Activated CD4-positive, alpha-beta T cell treated with anti-CD3 and anti-CD28 coated beads for 24 hours (primary cell): ENCODE data around the gene TNS4.

Source experiments
- DNase-seq, 2 donors: peaks; one replicate each; pipeline ENCODE4 v3.0.0-alpha.2; 2020; ENCODE audit warnings: low read depth in 2 of 2

TNS4 gene

DNA sequence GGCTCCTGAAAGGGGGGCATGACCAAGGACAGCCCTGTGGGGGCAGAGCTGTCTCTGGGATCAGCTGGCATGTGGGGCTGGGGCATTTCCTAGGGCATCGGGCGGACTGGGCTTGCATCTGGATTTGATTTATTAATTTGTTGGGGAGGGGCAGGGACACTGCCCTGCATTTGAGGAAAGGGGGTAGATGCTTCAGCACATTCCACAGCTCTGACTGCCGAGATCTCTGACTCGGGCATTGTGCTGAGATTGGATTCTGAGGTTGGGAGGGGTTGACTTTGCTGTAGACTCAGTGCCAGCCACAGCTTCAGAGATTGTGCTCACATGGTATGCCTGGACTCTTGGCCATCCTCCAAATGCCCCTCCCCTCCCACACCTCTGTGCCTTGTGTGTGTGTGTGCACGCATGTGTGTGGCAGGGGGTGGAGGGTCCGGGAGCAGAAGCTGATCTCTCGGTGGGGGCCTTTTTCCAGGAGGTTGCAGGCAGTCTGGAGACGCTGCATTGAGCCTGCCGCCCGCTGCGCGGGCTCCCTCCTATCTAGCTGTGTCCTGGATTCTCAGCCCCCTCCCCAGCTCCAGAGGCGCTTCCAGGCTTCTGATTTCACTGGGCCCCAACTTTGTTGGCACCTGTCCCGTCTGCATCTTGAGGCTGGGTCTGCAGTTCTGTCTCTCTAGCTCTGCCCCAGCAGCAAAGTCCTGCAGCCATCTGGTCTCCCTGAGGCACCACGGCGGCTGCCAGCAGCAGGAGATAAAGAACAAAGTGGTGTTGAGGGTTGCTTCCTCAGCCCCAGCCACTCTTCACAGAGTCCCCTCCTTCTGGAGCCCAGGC is 43.2 kb downstream of the TNS4 start:
- no peak for DNase-seq

DNA sequence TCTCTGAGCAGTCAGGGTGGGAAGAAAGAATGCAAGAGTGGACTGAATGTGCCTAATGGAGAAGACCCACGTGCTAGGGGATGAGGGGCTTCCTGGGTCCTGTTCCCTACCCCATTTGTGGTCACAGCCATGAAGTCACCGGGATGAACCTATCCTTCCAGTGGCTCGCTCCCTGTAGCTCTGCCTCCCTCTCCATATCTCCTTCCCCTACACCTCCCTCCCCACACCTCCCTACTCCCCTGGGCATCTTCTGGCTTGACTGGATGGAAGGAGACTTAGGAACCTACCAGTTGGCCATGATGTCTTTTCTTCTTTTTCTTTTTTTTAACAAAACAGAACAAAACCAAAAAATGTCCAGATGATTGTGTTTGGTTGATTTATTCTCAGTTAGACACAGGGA is 44.1 kb downstream of the TNS4 start:
- DNase-seq, result no peak

DNA sequence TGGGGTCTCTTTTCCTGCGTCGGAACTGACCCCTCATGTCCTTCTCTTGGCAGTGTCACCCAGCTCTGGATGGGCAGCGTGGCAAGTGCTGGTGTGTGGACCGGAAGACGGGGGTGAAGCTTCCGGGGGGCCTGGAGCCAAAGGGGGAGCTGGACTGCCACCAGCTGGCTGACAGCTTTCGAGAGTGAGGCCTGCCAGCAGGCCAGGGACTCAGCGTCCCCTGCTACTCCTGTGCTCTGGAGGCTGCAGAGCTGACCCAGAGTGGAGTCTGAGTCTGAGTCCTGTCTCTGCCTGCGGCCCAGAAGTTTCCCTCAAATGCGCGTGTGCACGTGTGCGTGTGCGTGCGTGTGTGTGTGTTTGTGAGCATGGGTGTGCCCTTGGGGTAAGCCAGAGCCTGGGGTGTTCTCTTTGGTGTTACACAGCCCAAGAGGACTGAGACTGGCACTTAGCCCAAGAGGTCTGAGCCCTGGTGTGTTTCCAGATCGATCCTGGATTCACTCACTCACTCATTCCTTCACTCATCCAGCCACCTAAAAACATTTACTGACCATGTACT is 44.9 kb downstream of the TNS4 start:
- no peak for DNase-seq

DNA sequence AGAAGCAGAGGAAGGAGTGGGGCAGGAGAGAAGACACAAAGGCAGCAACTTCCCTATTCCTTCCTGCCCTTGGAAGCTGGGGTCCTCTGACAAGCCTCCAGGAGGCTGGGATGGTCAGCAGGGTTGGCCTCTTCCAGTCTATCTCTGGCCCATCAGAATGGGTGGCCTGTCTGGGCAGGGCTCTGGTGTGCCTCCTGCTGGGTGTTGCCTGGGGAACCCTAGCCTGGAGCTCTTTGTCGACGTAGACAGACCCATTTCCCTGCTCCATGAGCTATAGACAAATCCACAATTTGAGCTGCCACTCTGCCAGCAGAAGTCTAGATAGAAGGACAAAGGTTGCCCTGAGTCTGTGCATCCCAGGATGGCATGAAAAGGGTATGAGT is 46.8 kb downstream of the TNS4 start:
- no peak for DNase-seq

DNA sequence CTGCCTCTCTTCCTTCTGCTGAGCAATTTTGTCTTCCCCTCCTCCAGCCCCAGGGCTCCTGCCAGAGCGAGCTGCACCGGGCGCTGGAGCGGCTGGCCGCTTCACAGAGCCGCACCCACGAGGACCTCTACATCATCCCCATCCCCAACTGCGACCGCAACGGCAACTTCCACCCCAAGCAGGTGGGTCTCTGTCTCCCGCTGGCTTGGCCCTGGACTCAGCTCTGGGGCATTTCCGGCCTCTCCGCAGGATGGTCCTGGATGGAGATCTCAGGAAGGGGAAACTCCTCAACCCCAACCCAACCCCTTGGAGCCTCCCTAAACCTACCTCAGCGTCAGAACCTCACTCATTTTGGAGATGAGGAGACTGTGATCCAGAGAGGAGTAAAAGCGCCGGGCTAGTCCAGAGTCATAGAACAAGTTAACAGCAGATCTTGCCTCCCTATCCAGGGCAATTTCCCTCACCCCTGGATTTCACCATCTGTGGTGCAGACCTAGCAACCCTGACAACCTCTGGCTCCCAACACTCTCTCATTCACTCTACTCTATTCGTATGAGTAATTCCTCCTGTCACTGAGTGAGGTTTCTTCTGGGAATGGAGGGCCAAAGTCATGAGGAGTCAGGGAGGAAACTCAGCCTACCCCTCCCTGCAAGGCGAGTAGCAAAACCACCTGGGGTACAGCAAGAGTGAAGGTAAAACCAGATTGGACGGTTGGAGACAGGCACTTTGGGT is 47.4 kb downstream of the TNS4 start:
- no peak for DNase-seq

DNA sequence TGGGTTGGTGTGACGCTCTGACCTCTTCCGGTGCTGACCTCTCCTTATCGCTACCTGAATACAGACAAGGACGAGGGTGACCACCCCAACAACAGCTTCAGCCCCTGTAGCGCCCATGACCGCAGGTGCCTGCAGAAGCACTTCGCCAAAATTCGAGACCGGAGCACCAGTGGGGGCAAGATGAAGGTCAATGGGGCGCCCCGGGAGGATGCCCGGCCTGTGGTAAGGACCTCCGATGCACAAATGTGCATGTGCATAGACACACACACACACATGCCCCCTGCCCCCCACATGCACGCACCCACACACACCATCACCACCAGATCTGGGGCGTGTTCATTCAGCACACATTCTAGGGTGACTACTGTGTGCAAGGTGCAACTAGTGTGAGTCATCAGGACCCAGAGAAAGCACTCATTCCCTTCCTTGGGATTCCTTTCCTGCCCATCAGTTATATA is 48.5 kb downstream of the TNS4 start:
- DNase-seq, result no peak

DNA sequence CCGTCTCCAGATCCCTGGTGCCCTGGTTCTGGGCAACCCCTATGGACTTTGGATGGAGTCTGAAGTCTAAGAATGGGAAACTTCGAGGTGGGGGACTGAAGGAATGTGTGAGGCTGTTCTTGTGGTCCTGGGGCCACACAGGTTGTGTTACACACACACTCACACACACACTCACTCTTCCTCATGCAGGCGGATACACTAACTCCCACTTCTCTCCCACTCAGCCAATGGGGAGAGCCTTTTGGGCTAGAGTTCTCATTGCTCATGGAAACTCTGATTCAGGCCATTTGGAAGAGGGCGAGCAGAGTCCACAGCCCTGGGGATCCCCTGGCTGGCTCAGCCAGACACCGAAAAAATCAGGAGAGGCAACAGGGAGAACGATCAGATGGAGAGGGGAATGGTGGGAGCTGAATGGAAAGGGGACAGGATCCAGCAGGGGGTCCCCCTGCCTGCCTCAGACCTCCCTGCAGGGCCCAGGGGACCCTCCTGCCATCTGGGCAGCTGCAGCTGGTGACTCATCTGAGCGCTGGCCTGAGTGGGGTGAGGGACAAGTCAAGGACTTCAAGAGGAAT is 49.1 kb downstream of the TNS4 start:
- DNase-seq, result no peak

DNA sequence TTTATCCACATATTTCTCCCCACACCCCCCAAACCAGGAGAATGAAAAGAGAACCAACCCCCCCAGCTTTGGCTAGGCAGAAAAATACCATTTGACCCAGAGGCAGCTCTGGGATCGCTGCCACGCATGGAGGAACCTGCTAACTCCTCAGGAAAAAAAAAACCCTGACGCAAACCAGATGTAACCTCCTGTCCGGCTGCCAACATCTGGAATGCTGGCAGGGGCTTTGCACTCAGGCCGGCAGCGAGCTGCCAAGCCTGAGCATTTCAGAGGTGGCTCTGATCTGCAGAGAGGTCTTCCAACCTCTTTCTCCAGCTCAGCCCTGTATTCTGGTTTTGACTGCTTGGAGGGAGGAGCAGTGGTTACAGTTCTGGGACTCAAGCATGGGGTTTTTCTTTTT is 50.0 kb downstream of the TNS4 start:
- DNase-seq, result no peak

DNA sequence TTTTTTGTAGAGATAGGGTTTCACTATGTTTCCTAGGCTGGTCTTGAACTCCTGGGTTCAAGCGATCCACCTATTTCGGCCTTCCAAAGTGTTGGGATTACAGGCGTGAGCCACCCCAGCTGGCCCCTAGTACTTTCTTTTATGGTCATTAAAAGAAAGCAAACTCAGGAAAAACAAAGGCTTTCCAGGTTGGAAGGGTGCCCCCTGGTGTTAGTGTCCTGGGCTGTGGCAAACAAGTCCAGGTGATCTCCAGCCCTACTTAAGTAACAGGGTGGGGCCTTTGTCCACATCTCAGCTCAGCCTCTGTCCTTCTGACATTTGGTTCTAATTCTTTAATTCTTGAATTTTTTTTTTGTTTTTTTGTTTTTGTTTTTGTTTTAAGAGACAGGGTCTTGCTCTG is 51.2 kb downstream of the TNS4 start:
- DNase-seq, result peak in 1 of 2 donors; percentile 33

DNA sequence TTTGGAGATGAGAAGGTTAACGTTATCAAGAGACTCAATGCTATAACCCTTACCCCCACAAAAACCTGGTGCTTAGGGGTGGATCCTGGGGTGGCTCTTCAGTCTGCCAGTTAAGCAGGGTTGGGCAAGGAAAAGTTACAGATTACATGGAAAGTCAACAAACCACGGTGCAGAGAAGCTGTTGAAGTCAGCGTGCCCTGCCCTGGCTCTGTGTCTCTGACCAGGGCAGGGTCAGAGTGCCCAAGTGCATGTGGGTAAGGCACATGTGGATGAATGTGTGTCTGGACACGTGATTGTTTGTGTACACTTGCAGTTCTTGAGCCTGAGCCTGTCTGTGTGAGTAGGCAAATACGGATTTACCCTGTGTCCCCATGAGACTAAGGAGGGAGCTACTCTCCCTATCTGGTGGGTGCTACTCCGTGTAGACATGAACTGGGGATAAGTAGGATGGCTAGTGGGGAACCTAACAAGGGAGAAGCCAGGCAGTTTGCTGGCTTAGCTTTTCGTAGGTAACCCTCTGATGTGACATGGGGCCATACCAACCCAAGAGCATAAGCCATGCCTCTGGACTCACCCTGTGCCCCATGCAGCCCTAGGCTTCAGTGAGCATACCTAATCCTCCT is 52.7 kb downstream of the TNS4 start:
- no peak for DNase-seq

DNA sequence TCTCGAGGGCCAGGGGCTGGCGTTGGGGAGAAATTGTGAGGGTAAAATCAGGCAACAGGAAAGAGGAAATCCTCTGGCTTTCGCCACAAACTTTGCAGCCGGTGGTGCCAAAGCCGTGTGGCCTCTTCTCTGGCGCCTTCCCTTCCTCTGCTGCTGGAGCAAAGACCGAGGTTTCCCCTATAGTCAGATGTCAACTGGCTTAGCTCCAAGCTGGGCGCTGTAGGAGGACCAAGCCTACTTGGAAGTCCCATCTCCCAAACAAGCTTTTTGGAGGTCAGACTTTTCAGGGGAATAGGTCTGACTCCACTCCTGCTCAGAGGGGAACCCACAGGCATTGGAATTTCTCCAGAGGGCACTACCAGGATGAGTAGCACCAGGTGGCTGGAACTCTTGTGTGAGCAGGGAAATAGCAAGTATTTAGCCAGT is 53.2 kb downstream of the TNS4 start:
- no peak for DNase-seq

DNA sequence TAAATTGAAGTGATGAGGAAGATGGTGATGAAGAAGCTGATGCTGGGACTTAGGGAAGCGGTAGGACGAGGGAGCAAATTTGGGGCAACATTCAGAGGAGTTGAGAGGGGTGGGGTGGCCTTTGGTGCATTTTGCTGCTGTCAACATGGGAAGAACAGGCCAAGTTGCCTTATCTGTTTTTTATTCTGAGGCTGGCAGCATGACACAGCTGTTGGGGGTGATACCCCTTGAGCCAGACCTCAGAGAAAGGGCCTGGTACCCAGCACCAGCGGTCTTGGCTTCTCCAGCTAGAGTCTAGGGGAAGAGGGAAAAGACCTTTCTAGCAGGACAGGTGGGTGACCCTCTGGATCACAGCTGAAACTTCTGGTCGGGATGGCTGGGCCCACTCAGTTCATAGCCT is 53.6 kb downstream of the TNS4 start:
- DNase-seq, result no peak

DNA sequence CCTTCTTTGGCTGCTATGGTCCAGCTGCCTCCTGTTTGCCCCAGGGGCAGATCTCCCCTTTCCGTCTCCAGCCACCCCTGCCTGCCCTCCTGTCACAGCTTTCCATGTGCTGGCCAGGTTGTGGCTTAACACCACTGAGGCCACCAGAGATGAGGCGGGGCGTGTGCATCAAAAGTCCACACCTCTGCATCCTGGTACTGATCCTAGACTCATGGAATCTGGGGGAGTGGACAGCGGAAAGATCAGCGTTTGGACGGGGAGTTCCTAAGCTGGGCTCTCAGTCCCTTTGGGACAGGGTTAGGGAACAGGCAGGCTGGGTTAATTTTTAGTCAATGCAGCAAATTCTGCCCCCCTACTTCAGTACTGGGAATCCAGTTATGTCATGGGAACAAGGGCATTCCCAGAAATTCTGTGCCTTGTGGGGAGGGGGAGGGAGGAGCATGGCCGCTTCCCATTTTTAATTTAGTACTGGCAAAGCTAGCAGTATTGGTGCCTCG is 54.2 kb downstream of the TNS4 start:
- DNase-seq, result no peak

DNA sequence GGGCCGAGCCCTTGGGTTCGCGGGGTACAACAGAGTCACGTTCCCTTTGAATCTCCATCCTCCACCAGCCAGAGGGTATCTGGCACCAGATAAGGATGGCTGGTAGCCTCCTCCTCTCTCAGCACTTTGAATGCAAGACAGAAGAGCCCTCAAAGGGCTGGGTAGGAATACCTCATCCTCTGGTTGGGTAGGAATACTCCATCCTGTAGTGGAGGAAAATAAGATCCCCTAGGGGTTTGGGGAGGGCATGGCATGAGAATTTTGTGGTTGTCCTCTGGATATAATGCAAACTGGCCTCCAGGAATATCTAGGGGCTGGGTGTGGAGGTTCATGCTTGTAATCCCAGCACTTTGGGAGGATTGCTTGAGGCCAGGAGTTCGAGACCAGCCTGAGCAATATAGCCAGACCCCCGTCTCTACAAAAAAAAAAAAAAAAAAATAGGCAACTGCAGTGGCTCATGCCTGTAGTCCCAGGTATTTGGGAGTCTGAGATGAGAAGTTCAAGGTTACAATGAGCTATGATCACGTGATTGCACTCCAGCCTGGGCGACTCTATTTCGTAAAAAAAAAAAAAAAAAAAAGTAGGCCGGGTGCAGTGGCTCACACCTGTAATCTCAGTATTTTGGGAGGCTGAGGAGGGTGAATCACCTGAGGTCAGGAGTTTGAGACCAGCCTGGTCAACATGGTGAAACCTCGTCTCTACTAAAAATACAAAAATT is 55.5 kb downstream of the TNS4 start:
- no peak for DNase-seq

DNA sequence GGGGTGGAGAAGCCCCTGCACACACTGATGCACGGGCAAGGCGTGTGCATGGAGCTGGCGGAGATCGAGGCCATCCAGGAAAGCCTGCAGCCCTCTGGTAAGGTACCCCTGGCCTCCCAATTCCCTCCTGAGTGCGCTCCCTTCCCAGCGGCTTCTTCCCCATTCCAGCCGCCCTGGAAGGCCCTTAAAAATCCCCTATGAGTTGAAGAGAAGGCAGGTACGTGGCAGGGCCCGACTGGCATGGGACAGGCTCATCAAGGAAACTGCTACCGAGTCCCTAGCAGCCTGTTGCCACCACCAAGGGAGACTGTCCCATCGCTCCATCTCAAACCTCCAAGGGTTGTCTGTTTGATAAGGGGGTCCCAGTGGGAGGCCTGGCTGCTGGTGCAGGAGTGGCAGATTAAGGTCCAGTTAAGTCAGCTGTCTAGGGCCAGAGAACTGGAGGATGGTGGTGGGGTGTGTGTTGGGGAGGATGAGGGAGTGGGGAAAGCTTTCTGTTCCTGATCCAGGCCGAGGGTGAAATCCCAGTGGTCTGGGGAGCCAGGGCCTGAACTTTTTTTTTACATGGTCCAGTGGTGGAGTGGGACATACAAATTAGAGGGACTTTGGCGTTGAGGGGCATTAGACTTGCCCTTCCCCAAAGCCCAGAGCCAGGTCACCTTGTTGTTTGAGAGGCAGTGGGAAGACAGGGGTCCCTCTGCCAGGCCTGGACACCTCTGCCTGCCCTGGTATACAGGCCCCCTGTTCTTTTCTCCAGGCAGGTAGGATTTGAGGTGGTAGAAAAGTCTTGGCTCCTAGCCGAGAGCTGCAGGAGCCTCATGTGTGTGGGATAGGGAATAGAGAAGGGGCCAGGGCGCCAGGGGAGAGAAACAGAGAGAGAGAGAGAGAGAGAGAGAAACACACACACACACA is 57.2 kb downstream of the TNS4 start:
- no peak for DNase-seq

DNA sequence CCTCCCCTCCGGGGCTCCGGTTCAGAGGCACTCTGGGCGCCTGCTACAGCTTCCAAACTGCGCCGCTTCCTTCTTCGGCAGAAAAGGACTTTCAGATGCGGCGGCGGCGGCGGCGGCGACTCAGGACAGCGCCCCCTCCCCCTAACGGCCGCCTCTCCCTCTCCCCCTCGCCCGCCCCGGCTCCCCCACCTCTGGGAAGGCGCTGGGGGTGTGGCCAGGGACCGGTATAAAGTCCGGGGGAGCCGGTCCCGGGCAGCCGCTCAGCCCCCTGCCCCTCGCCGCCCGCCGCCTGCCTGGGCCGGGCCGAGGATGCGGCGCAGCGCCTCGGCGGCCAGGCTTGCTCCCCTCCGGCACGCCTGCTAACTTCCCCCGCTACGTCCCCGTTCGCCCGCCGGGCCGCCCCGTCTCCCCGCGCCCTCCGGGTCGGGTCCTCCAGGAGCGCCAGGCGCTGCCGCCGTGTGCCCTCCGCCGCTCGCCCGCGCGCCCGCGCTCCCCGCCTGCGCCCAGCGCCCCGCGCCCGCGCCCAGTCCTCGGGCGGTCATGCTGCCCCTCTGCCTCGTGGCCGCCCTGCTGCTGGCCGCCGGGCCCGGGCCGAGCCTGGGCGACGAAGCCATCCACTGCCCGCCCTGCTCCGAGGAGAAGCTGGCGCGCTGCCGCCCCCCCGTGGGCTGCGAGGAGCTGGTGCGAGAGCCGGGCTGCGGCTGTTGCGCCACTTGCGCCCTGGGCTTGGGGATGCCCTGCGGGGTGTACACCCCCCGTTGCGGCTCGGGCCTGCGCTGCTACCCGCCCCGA is 58.0 kb downstream of the TNS4 start, which contains the start of gene IGFBP4:
TSS of gene IGFBP4 (plus strand) at position 255 of the 792 bp plus-strand sequence. CDS start at position 541, 286 bp downstream.
- peak; percentile 48 to 53 for DNase-seq

DNA sequence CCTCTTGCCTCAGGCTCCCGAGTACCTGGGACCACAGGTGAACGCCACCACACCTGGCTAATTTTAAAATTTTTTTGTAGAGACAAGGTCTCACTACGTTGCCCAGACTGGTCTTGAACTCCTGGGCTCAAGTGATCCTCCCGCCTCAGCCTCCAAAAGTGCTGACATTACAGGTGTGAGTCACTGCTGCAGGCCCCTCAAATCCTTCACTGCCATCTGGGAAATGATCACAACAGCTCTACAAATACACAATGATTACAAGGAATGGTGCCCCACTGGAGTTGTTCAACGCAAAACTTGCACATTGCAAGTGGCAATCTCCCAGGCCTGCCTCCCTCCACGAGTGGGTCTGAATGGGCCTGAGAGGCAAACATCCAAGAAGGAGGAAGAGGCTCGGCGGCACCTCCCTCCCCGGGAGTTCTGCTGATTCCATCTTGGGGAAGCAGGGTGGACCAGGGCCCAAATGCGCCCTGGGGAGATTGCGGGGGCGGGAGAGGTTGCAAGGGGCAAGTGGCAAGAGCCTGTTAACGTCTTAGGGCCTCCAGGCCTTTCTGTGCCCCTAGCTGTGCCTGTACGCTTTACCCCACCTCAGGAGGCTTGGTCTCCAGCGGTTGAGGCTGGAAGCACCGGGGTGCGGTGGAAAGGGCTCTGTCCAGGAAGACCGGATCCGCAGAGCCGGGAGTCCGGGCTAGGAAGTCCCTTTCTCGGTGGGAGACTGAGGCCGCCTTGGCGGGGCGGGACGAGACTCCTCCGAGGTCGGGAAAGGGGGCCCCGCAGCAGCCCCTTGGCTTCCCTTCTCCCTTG is 58.8 kb downstream of the TNS4 start:
- DNase-seq, result no peak

DNA sequence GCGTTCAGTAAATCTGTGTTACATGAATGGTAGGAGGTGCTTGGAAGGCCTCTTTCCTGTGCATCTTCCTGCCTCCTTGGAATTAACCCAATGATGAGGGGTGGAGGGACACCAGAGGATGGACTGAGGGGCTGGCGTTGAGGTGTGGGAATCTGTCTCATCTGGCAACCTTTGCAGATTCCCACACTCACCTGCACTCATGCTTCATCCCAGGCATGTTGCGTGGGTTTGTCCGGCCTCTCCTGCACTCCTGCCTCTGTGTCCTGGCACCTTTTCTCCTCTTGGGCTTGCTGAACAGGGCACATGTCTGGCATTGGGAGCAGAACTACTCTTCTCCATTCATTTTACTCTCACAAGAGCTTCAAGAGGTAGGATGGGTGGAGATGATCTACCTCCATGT is 61.3 kb downstream of the TNS4 start:
- DNase-seq, result no peak
